Ishikawa (cell line): ENCODE measurements around the gene PIP4K2C.

Source experiments
- CEBPB ChIP-seq: IDR thresholded peaks from 2 replicates; pipeline ENCODE4 v1.6.1; 2012
- MAX ChIP-seq: IDR thresholded peaks from 2 replicates; pipeline ENCODE4 v1.6.1; 2012
- YY1 ChIP-seq: IDR thresholded peaks from 2 replicates; pipeline ENCODE4 v1.6.1; 2012; ENCODE audit warnings: low read depth

- TF ChIP-seq YY1 = no peak
- no peak for TF ChIP-seq CEBPB
- TF ChIP-seq MAX = no peak
These were observed 40.9 kb upstream of the PIP4K2C start, which contains the start of gene KIF5A for GRCh38 chr12:57549909-57550640.
